Stimulated activated CD8-positive, alpha-beta memory T cell treated with anti-CD3 and anti-CD28 coated beads, Interleukin-7, amount 100 ng/mL, for 4 hours (primary cell): ENCODE measurements around the gene COL21A1.

Source experiments
- DNase-seq, 2 donors: peaks; one replicate each; pipeline ENCODE4 v3.0.0-alpha.2; 2020; ENCODE audit warnings: low read depth in 2 of 2

Gene COL21A1

DNA sequence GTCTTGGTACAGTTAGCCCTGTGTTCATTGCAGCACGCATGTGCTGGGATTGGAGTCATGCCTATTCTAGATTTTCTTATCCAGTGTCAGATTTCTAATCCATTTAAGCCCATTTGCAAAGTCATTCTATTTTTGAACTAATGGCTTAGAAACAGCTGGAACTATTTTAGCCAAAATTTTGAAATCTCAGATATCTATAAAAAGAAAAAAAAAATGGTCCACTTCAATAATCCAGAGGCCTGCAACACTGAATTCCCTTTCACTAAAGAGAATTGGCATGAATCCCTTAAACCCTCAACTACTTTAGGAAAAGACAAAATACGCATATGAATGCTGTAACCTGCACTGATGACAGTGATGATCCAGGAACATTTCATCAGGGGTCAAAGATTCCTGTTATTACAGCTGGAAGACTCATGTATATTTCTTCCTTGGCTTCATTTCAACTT, 1.5 kb downstream of the COL21A1 start:
- no peak for DNase-seq

GRCh38 chr6:56244528-56245253, 2.7 kb downstream of the COL21A1 start:
- DNase-seq: no peak

- DNase-seq: no peak
Measured at GRCh38 chr6:56244089-56244488, 3.3 kb downstream of the COL21A1 start.

- no peak for DNase-seq
Measured at GRCh38 chr6:56243518-56244070, 3.8 kb downstream of the COL21A1 start.

GRCh38 chr6:56242346-56242745, 5.0 kb downstream of the COL21A1 start:
- DNase-seq: no peak

- no peak for DNase-seq
Measured at GRCh38 chr6:56241124-56241802, 6.1 kb downstream of the COL21A1 start.

DNA sequence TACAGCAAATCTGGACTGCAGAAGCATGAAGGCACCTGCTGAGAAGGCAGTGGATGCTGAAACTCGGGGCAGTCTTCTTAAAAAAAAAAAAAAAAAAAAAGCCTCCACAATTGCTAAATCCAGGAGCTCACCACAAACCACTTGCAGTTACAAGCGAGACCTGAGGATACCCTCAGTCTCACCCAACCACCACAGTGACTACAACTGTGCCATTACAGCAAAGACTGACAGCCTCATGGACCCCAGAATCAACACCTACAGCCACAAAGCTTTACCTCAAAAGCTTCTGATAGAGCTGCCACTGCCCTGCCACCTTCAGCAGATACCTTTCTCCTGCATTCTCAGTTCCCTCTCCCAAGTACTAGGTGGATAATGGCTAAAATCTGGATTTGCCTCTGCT, 9.0 kb downstream of the COL21A1 start:
- DNase-seq: no peak

- no peak for DNase-seq
Measured at GRCh38 chr6:56235245-56235644, 12.1 kb downstream of the COL21A1 start.

DNA sequence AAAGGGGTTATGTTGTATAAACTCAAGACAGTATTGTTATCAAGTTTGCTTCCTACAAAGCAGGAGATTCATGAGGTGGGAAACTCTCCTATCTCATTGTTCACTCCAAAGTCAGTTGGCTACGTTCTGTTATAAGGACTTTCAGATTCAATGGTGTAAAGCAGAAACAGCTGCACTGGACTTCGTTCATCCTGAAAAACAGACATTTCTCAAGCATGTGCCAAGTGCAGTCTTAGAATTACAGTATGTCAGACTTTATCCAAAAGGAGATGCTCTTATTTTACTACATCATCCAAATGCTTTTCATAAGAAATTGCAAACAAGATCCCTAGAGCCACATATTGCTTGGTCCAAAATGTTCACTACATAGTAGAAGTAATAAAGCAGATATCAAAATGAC, 14.9 kb downstream of the COL21A1 start:
- DNase-seq: no peak

DNA sequence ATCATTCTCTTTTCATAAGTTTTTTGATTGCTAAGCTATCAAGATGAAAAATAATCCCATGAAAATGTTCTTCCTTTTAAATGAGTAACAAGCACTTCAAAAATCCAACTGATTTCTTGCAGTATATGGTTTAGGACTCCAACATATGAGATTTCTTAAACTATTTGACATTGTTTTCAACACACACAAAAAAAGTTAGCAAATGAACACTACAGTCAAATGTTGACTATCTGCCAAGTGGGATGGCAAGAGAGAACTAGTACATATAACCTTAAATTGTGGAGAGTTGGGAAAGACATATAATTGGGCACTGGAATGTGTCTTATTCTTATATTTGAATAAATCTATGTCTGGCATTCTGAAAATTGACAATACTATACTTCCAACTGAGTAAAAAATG, 15.6 kb downstream of the COL21A1 start:
- DNase-seq: no peak

GRCh38 chr6:56230976-56231566, 16.3 kb downstream of the COL21A1 start:
- DNase-seq: no peak

DNA sequence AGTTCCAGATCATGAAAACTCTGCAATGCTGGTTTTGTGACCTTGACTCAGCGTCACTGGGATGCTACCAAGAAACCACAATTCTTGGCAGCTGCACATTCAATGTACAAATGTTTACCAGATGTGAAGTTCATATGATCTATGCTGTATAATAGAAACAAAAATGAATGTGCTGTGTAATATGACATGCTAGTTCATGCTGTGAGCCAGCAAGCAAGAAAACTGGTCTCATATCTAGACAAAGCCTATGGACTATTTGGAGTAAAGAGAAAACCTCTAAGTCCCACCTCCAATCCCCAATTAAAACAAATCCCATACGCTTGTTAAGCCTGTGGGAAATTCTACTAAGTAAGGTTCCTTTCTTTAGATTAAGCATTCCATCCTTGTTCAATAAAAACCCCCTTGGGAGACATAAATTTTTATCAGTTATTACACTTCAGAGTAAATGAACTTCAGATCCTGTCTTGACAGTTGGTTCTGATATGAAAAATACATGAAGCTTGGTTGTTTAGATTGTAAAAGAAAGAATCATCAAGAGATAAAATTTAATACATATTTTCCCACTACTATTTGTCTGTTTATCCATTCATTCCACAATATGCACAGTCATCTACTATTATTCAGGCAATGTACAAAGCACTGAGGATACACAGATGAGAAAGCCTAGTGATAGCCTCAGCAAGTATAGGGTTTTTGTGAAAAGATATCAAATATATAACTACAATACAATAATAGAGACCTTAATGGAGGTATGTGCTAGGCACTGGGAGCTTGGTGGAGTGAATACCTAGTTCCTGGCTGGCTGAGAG, 20.1 kb downstream of the COL21A1 start:
- DNase-seq: no peak

- DNase-seq: no peak
Measured at GRCh38 chr6:56223995-56224394, 23.4 kb downstream of the COL21A1 start.

DNA sequence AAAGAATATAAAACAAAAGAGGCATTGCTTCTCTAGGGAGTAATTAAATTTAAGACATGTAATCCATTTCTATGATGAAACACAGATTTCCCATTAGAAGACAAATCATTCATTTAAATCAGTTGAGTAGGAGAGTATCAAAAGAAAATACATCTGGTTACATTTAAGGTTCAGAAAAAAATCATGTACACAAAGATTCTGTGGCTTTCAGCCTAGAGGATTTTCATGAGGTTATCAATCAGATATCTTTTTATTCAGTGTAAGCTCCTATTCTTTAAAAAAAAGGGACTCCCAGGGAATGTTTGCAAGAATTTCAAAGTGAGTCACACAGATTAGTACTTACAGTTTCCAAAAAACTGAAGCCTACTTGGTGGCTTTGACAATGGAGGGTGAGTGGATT, 24.9 kb downstream of the COL21A1 start:
- DNase-seq: no peak

DNA sequence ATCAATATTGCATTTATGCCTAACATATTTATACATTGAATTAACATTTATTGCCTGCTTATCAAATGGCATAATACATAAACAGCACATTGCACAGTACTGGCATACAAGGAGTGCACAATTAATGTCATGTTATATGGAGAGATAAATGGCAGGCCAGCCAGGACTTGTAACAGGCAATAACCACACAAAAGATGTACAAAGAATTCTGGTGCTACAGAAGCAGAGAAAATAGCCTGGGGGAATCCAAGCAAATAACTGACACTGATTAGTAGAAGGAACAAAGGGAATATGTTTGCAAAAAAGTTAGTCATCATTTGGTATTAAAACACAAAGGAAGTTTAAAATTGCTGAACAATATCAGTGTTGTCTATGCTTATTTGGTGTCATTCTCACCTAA, 27.3 kb downstream of the COL21A1 start:
- DNase-seq: no peak

- no peak for DNase-seq
Measured at GRCh38 chr6:56214703-56215101, 32.7 kb downstream of the COL21A1 start.

GRCh38 chr6:56214041-56214702, 33.2 kb downstream of the COL21A1 start:
- no peak for DNase-seq

DNA sequence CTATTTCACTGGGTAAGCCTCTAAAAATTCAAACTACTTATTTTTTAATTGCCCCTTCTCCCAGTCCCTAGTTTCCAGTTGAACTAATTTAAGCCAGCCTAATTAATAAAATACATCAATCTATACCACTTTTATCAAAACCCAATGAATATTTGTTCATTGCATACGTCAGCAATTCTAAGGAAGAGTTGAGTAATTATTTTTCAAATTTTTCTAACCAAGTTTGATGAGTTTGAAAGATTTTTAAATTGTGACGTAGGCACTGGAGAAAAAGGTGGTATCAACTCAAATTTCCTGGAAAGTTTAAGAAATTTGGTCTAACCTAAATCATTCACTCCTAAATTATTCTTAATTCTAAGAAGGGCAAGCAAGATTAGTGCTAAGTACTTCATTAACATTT, 35.7 kb downstream of the COL21A1 start:
- no peak for DNase-seq

GRCh38 chr6:56204134-56204533, 43.2 kb downstream of the COL21A1 start:
- DNase-seq: no peak

GRCh38 chr6:56199956-56200355, 47.4 kb downstream of the COL21A1 start:
- DNase-seq: no peak

DNA sequence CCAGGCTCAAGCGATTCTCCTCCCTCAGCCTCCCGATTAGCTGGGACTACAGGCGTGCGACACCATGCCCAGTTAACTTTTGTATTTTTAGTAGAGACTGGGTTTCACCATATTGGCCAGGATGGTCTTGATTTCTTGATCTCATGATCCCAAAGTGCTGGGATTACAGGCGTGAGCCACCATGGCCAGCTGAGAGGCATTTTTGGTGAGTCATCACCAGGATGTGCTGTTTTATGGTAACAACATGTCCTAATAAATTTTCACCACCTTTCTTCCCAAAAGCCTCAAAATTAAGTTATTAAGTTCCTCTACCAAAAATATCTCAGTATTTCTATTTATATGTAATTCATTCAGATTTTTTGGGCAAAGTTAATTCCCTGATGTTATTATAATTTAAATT, 53.5 kb downstream of the COL21A1 start:
- no peak for DNase-seq
